Gastroesophageal sphincter (tissue), 3 donors: ENCODE results near the gene SERPINA1.

Experiments
- POLR2A ChIP-seq, 2 donors: fragments of 450-650 bp; IDR thresholded peaks; one replicate each; pipeline ENCODE4 v1.6.1; 2017; ENCODE audit warnings: antibody characterized with exemption in 2 of 2, mild to moderate bottlenecking in 2 of 2, moderate library complexity in 1 of 2
- TF ChIP-seq, protein P1 (sequence below), 4 experiments: fragments of 200-600 bp in 2 of 4; fragments of 450-650 bp in 2 of 4; sonication (generic) in 1 of 4; IDR thresholded peaks; one replicate each; pipeline ENCODE4 v1.5.1; 2017 to 2019; ENCODE audit warnings: antibody characterized with exemption in 4 of 4, mild to moderate bottlenecking in 2 of 4, moderate library complexity in 2 of 4

DNA sequence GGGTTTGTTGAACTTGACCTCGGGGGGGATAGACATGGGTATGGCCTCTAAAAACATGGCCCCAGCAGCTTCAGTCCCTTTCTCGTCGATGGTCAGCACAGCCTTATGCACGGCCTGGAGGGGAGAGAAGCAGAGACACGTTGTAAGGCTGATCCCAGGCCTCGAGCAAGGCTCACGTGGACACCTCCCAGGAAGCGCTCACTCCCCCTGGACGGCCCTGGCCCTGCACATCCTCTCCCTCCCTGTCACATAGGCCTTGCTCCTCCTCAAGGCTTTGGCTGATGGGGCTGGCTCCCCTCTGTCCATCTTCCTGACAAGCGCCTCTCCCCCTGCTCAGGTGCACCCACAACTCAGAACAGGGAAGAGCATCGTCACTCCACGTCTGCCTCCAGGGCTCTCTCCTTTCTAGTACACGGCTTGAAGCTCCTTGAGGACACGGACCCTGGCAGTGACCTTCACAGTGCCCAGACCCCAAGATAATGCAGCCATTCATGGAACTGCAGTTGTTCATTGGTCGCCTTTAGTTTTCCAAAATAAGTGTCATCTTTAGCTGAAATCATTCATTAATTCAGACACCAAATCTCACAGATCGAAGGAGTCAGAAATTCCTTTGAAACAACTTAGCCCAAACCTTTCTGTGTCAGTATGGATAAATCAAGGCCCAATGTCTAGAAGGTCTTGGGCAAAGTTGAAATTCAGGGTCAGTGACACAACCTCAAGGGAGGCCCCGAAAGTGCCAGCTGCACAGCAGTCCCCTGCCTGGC is 9.7 kb downstream of the SERPINA1 start:
- TF ChIP-seq POLR2A (IDR thresholded peaks at IDR 0.05) = no peak
- TF ChIP-seq, protein P1, sequence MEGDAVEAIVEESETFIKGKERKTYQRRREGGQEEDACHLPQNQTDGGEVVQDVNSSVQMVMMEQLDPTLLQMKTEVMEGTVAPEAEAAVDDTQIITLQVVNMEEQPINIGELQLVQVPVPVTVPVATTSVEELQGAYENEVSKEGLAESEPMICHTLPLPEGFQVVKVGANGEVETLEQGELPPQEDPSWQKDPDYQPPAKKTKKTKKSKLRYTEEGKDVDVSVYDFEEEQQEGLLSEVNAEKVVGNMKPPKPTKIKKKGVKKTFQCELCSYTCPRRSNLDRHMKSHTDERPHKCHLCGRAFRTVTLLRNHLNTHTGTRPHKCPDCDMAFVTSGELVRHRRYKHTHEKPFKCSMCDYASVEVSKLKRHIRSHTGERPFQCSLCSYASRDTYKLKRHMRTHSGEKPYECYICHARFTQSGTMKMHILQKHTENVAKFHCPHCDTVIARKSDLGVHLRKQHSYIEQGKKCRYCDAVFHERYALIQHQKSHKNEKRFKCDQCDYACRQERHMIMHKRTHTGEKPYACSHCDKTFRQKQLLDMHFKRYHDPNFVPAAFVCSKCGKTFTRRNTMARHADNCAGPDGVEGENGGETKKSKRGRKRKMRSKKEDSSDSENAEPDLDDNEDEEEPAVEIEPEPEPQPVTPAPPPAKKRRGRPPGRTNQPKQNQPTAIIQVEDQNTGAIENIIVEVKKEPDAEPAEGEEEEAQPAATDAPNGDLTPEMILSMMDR (IDR thresholded peaks at IDR 0.05) = no peak
